Endothelial cell of umbilical vein (primary cell): ENCODE measurements around the gene ABLIM2. TPM values are rescaled to one million over a fixed set of nuclear protein-coding genes. Genes with fewer than 3 reads are reported as not detected.

ENCODE experiments used
- BruUV-seq: library from RNA; stranded (reverse); fragments of 400-500 nt; replicated peaks from 2 replicates; lab custom pipeline; 2021; lab: Mats Ljungman, UMichigan
- CTCF ChIA-PET: fragments of 300-600, 350-600 bp; sonication (Branson Sonifier 250); formaldehyde crosslinking; loops from one replicate; lab custom pipeline; 2021; ENCODE audit warnings: antibody characterized with exemption, inconsistent platforms; lab: Charles Lee
- POLR2A ChIA-PET: fragments of 300-600, 350-600 bp; sonication (Branson Sonifier 250); formaldehyde crosslinking; loops from one replicate; lab custom pipeline; 2021; ENCODE audit warnings: antibody characterized with exemption, inconsistent platforms; lab: Charles Lee
- DNase-seq: peaks from one replicate; pipeline ENCODE4 v3.0.0-alpha.2; 2011; ENCODE audit warnings: low read depth, low spot score
- FAIRE-seq: peaks from 2 replicates; lab custom pipeline; 2011; peaks lifted over from hg19 to GRCh38; lab: Jason Lieb, UNC
- H2AFZ ChIP-seq: 2 replicates; pipeline ENCODE4 v1.6.0; 2012; ENCODE audit warnings: low read depth, low read length, control low read depth, inconsistent platforms
- H3K27ac ChIP-seq: 2 replicates; pipeline ENCODE4 v1.5.1; 2011; ENCODE audit warnings: low read depth, mild to moderate bottlenecking, control low read depth, low read length, moderate library complexity; ENCODE audit not compliant: insufficient read depth
- H3K27me3 ChIP-seq, 2 experiments: 2 replicates each; pipeline versions ENCODE4 v1.6.0 to v1.6.1; 2011; ENCODE audit warnings: low read length in 2 of 2, mixed read lengths in 1 of 2; ENCODE audit not compliant: control insufficient read depth in 2 of 2, insufficient read depth in 2 of 2
- H3K36me3 ChIP-seq, 2 experiments: 2 replicates in 1 of 2; 3 replicates in 1 of 2; pipeline ENCODE4 v1.5.1; 2011; ENCODE audit warnings: low read length in 2 of 2, mild to moderate bottlenecking in 1 of 2, moderate library complexity in 1 of 2; ENCODE audit not compliant: control insufficient read depth in 2 of 2, insufficient read depth in 2 of 2; ENCODE audit errors: extremely low read depth in 1 of 2
- H3K4me1 ChIP-seq: 3 replicates; pipeline ENCODE4 v1.5.1; 2011; ENCODE audit warnings: mild to moderate bottlenecking, low read length; ENCODE audit not compliant: control insufficient read depth, insufficient read depth; ENCODE audit errors: extremely low read depth
- H3K4me2 ChIP-seq: 2 replicates; pipeline ENCODE4 v1.6.1; 2011; ENCODE audit warnings: low read length, control low read depth, mixed read lengths; ENCODE audit not compliant: insufficient read depth
- H3K4me3 ChIP-seq, 3 experiments: fragments of 200-600 bp in 1 of 3; sonication (generic), shearing (Covaris generic) in 1 of 3; replicated peaks in 1 of 3; 2 replicates each; pipeline ENCODE4 v1.5.1; 2011 to 2016; ENCODE audit warnings: control low read depth in 3 of 3, low read length in 3 of 3, mild to moderate bottlenecking in 2 of 3, inconsistent platforms in 1 of 3, low read depth in 1 of 3, moderate library complexity in 1 of 3; ENCODE audit not compliant: insufficient read depth in 1 of 3
- H3K79me2 ChIP-seq: 2 replicates; pipeline ENCODE4 v1.6.0; 2012; ENCODE audit warnings: low read length, inconsistent platforms; ENCODE audit not compliant: control insufficient read depth, insufficient read depth
- H3K9ac ChIP-seq: replicated peaks from 2 replicates; pipeline ENCODE3; 2011; ENCODE audit warnings: low read length, control low read depth; ENCODE audit not compliant: insufficient read depth; ENCODE audit errors: extremely low read depth
- H3K9me1 ChIP-seq: replicated peaks from 3 replicates; pipeline ENCODE4 v1.6.0; 2011; ENCODE audit warnings: mild to moderate bottlenecking, low read length; ENCODE audit not compliant: control insufficient read depth, insufficient read depth; ENCODE audit errors: extremely low read depth
- H3K9me3 ChIP-seq: replicated peaks from 2 replicates; pipeline ENCODE4 v1.5.1; 2012; ENCODE audit warnings: low read length, inconsistent platforms; ENCODE audit not compliant: control insufficient read depth, insufficient read depth
- H4K20me1 ChIP-seq: replicated peaks from 2 replicates; pipeline ENCODE3; 2011; ENCODE audit warnings: mild to moderate bottlenecking, low read length; ENCODE audit not compliant: control insufficient read depth, insufficient read depth; ENCODE audit errors: extremely low read depth
- EZH2 ChIP-seq: IDR thresholded peaks from 2 replicates; pipeline ENCODE4 v1.6.1; 2012; ENCODE audit warnings: borderline replicate concordance, low read depth, mild to moderate bottlenecking, moderate library complexity, low read length, inconsistent platforms; ENCODE audit not compliant: severe bottlenecking
- FOS ChIP-seq: IDR thresholded peaks from 2 replicates; pipeline ENCODE4 v1.6.1; 2011; ENCODE audit warnings: mild to moderate bottlenecking, low read length, moderate library complexity, borderline replicate concordance; ENCODE audit not compliant: insufficient read depth
- GATA2 ChIP-seq: IDR thresholded peaks from 2 replicates; pipeline ENCODE4 v1.7.0; 2011; ENCODE audit warnings: low read depth, mild to moderate bottlenecking, moderate library complexity, mixed read lengths, low read length; ENCODE audit not compliant: insufficient read length, insufficient read depth
- JUN ChIP-seq: IDR thresholded peaks from 2 replicates; pipeline ENCODE4 v1.6.1; 2011; ENCODE audit warnings: borderline replicate concordance, low read depth; ENCODE audit not compliant: insufficient read length, insufficient read depth
- MYC ChIP-seq: IDR thresholded peaks from one replicate; pipeline ENCODE4 v1.6.1; 2011; ENCODE audit warnings: mild to moderate bottlenecking, low read depth, low read length
- POLR2A ChIP-seq: IDR thresholded peaks from 2 replicates; pipeline ENCODE4 v1.6.1; 2012; ENCODE audit warnings: low read depth, mild to moderate bottlenecking, control low read depth, low read length
- POLR2AphosphoS5 ChIP-seq: IDR thresholded peaks from 2 replicates; pipeline ENCODE4 v1.6.1; 2012; ENCODE audit warnings: low read depth, mild to moderate bottlenecking, control low read depth, low read length, moderate library complexity; ENCODE audit not compliant: insufficient read depth
- dilution Hi-C: fragments of 300-500 bp; cut with MboI; formaldehyde crosslinking; loops from one replicate; pipeline ENCODE4 v1.15.0; 2019; ENCODE audit warnings: low sequenced_read_pairs; ENCODE audit not compliant: extremely low pct_ligation_motif_present
- intact Hi-C: fragments of 100-400 bp; cut with micrococcal nuclease; formaldehyde crosslinking; loops from one replicate; pipeline ENCODE4 v1.10.0; 2022
- polyA plus RNA-seq, 4 experiments: library from polyadenylated mRNA; depleted of rRNA in 3 of 4; stranded (reverse) in 3 of 4; unstranded in 1 of 4; fragments of >200 nt; gene quantifications; 2 replicates each; pipeline versions ENCODE4 v1.2.1 to v1.2.3, GENCODE V29; 2011 to 2012; ENCODE audit warnings: missing spikeins in 1 of 4
- total RNA-seq: library from RNA; stranded (reverse); gene quantifications from 2 replicates; pipeline ENCODE4 v1.2.3, GENCODE V29; 2021
- TF ChIP-seq, protein P1 (sequence below): IDR thresholded peaks from 2 replicates; pipeline ENCODE4 v1.6.1; 2011; ENCODE audit not compliant: insufficient read depth, insufficient read length
- TF ChIP-seq, protein P2 (sequence below), 2 donors: IDR thresholded peaks; 1 replicate in 1 of 2; 2 replicates in 1 of 2; pipeline ENCODE4 v1.5.1; 2011; ENCODE audit warnings: low read length in 2 of 2, mild to moderate bottlenecking in 2 of 2, moderate library complexity in 2 of 2, control low read depth in 1 of 2, inconsistent platforms in 1 of 2, low read depth in 1 of 2; ENCODE audit not compliant: insufficient read depth in 1 of 2; ENCODE audit errors: extremely low read depth in 1 of 2

ABLIM2 gene
- total and polyA plus RNA-seq, 2 donors (not counting 3 experiments of a cell fraction or from before 2014, with no cell fraction given), result 0.28 to 0.66 TPM

DNA sequence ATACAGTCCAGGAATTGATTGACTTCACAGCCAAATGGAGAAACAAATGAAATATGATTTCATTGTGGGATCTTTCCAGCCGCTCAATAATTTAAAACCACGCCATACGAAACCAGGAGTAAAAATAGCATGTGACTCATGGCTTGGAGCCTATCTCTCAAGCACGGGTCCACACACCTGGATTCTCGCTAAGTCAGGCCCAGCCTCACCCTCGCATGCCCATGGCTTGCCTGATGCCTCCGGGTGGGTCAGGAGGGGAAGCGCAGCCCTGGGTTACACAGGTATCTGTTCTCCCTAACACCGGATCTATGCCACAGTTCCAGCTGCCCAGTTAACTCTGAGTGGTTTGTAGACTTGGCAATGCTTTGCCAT is 5.6 kb upstream of the ABLIM2 start:
- H3K27me3 ChIP-seq, result peaks cover 2 to 7% of the 10 kb centered on the region in 2 experiments
- no peak overlapping the region for H2AFZ ChIP-seq
- no peak for TF ChIP-seq FOS
- TF ChIP-seq, protein P1, sequence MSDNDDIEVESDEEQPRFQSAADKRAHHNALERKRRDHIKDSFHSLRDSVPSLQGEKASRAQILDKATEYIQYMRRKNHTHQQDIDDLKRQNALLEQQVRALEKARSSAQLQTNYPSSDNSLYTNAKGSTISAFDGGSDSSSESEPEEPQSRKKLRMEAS, result no peak
- TF ChIP-seq POLR2AphosphoS5, result no peak
- no peak for TF ChIP-seq POLR2A
- no peak for TF ChIP-seq EZH2
- TF ChIP-seq GATA2, result no peak
- TF ChIP-seq, protein P2, sequence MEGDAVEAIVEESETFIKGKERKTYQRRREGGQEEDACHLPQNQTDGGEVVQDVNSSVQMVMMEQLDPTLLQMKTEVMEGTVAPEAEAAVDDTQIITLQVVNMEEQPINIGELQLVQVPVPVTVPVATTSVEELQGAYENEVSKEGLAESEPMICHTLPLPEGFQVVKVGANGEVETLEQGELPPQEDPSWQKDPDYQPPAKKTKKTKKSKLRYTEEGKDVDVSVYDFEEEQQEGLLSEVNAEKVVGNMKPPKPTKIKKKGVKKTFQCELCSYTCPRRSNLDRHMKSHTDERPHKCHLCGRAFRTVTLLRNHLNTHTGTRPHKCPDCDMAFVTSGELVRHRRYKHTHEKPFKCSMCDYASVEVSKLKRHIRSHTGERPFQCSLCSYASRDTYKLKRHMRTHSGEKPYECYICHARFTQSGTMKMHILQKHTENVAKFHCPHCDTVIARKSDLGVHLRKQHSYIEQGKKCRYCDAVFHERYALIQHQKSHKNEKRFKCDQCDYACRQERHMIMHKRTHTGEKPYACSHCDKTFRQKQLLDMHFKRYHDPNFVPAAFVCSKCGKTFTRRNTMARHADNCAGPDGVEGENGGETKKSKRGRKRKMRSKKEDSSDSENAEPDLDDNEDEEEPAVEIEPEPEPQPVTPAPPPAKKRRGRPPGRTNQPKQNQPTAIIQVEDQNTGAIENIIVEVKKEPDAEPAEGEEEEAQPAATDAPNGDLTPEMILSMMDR (IDR thresholded peaks at IDR 0.05; ENCODE audit: extremely low read depth in 1 of 2, insufficient read depth in 1 of 2, low read depth in 1 of 2, low read length in 2 of 2), result no peak
- TF ChIP-seq MYC, result no peak
- no peak for TF ChIP-seq JUN
- no peaks in the 10 kb centered on the region for H3K9me3 ChIP-seq
- H4K20me1 ChIP-seq, result no peaks in the 10 kb centered on the region
- H3K9ac ChIP-seq, result no peak overlapping the region
- ChIA-PET POLR2A (no interaction called here), CTCF (no interaction called here)
- H3K4me2 ChIP-seq, result no peak overlapping the region
- no peak overlapping the region for H3K27ac ChIP-seq
- no peaks in the 10 kb centered on the region for H3K9me1 ChIP-seq
- H3K4me1 ChIP-seq, result peaks cover 5% of the 10 kb centered on the region
- no peaks in the 10 kb centered on the region for H3K79me2 ChIP-seq
- H3K36me3 ChIP-seq, result no peaks in the 10 kb centered on the region
- no peak overlapping the region for H3K4me3 ChIP-seq
- DNase-seq, result no peak
- no TSS peak for BruUV-seq
- no peak for FAIRE-seq
- intact Hi-C loops, result no loop called here
- dilution Hi-C loops, result no loop called here
